SU-DHL-6 (cell line): ENCODE results near the gene UTS2R.

ENCODE experiments used
- H2AFZ ChIP-seq: fragments of 200-600 bp; sonication (generic); 2 replicates; pipeline ENCODE4 v1.6.1; 2014; ENCODE audit warnings: low read depth, mild to moderate bottlenecking, moderate library complexity, mixed read lengths, antibody characterized with exemption, low read length; ENCODE audit not compliant: severe bottlenecking
- H3F3A ChIP-seq: fragments of 200-600 bp; shearing (Covaris generic); 2 replicates; pipeline ENCODE4 v1.6.0; 2016; ENCODE audit warnings: antibody characterized with exemption, mild to moderate bottlenecking; ENCODE audit not compliant: insufficient read depth
- H3K27ac ChIP-seq: fragments of 200-600 bp; sonication (generic); 2 replicates; pipeline ENCODE4 v1.5.1; 2016; ENCODE audit warnings: low read depth, mild to moderate bottlenecking, low read length, moderate library complexity, mixed read lengths
- H3K27me3 ChIP-seq: fragments of 200-600 bp; sonication (generic), shearing (Covaris generic); 2 replicates; pipeline ENCODE4 v1.6.0; 2014; ENCODE audit warnings: mild to moderate bottlenecking, low read length
- H3K36me3 ChIP-seq: fragments of 200-600 bp; sonication (generic); 2 replicates; pipeline ENCODE4 v1.6.1; 2014; ENCODE audit warnings: mild to moderate bottlenecking, low read length, mixed read lengths
- H3K4me2 ChIP-seq: fragments of 300-600, 200-600 bp; shearing (Covaris generic), sonication (generic); 2 replicates; pipeline ENCODE4 v1.6.0; 2014; ENCODE audit warnings: low read length, low read depth, mild to moderate bottlenecking; ENCODE audit not compliant: poor library complexity, severe bottlenecking
- H3K4me3 ChIP-seq: fragments of 200-600 bp; sonication (generic); 2 replicates; pipeline ENCODE4 v1.5.1; 2014; ENCODE audit warnings: antibody characterized with exemption, low read length, mild to moderate bottlenecking, mixed read lengths; ENCODE audit not compliant: insufficient read depth, poor library complexity, severe bottlenecking
- H3K79me2 ChIP-seq: fragments of 200-600 bp; sonication (generic); 2 replicates; pipeline ENCODE4 v1.6.1; 2014; ENCODE audit warnings: mild to moderate bottlenecking, low read length, moderate library complexity; ENCODE audit not compliant: insufficient read depth
- H3K9ac ChIP-seq: fragments of 200-600 bp; sonication (generic); 2 replicates; pipeline ENCODE4 v1.7.0; 2014; ENCODE audit warnings: mild to moderate bottlenecking, low read length
- H3K9me2 ChIP-seq: fragments of 200-600 bp; sonication (generic); replicated peaks from 2 replicates; pipeline ENCODE4 v1.6.1; 2014; ENCODE audit warnings: low read length; ENCODE audit not compliant: insufficient read depth
- H3K9me3 ChIP-seq: fragments of 200-600 bp; sonication (generic); 2 replicates; pipeline ENCODE4 v1.6.1; 2014; ENCODE audit warnings: low read length, mixed read lengths; ENCODE audit not compliant: insufficient read depth
- H4K20me1 ChIP-seq: fragments of 200-600 bp; sonication (generic); 2 replicates; pipeline ENCODE4 v1.6.1; 2014; ENCODE audit warnings: low read depth, mild to moderate bottlenecking, antibody characterized with exemption, low read length, moderate library complexity, mixed read lengths
- EZH2phosphoT487 ChIP-seq: fragments of 200-600 bp; sonication (generic), shearing (Covaris generic); conservative IDR thresholded peaks from 2 replicates; pipeline ENCODE4 v1.6.1; 2018; ENCODE audit warnings: mild to moderate bottlenecking, antibody characterized with exemption, low read length, moderate library complexity, mixed read lengths
- TF ChIP-seq, protein P1 (sequence below): fragments of 200-600 bp; sonication (generic); IDR thresholded peaks from one replicate; pipeline ENCODE4 v1.5.1; 2017; ENCODE audit warnings: antibody characterized with exemption, mild to moderate bottlenecking, low read length, moderate library complexity; ENCODE audit not compliant: insufficient read depth, poor library complexity, severe bottlenecking

UTS2R gene

GRCh38 chr17:82367724-82368524 is 3.6 kb upstream of the UTS2R start:
- Histone ChIP-seq H3K27me3 (no peaks in the 10 kb centered on the region), H2AFZ (peak overlapping the region; percentile 16), H3K9me3 (no peaks in the 10 kb centered on the region), H3K4me2 (peak overlapping the region; percentile 50), H3K27ac (no peak overlapping the region), H3K36me3 (no peaks in the 10 kb centered on the region), H3K9me2 (no peaks in the 10 kb centered on the region), H3K4me3 (peak overlapping the region; percentile 8), H3K79me2 (no peaks in the 10 kb centered on the region), H4K20me1 (no peaks in the 10 kb centered on the region), H3F3A (peaks cover 7% of the 10 kb centered on the region; the same call in 1 of the 2 replicates), H3K9ac (peak overlapping the region; percentile 24; the same call in 1 of the 2 replicates)
- TF ChIP-seq EZH2phosphoT487: no peak
- TF ChIP-seq, protein P1, sequence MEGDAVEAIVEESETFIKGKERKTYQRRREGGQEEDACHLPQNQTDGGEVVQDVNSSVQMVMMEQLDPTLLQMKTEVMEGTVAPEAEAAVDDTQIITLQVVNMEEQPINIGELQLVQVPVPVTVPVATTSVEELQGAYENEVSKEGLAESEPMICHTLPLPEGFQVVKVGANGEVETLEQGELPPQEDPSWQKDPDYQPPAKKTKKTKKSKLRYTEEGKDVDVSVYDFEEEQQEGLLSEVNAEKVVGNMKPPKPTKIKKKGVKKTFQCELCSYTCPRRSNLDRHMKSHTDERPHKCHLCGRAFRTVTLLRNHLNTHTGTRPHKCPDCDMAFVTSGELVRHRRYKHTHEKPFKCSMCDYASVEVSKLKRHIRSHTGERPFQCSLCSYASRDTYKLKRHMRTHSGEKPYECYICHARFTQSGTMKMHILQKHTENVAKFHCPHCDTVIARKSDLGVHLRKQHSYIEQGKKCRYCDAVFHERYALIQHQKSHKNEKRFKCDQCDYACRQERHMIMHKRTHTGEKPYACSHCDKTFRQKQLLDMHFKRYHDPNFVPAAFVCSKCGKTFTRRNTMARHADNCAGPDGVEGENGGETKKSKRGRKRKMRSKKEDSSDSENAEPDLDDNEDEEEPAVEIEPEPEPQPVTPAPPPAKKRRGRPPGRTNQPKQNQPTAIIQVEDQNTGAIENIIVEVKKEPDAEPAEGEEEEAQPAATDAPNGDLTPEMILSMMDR: no peak

- TF ChIP-seq EZH2phosphoT487: no peak
- Histone ChIP-seq H3K27me3 (no peaks in the 10 kb centered on the region), H3K4me2 (no peak overlapping the region), H2AFZ (no peak overlapping the region), H3K9ac (no peak overlapping the region), H3K9me3 (no peaks in the 10 kb centered on the region), H3K79me2 (no peaks in the 10 kb centered on the region), H3F3A (peaks cover 7% of the 10 kb centered on the region; the same call in 1 of the 2 replicates), H3K36me3 (no peaks in the 10 kb centered on the region), H3K27ac (no peak overlapping the region), H4K20me1 (no peaks in the 10 kb centered on the region), H3K9me2 (no peaks in the 10 kb centered on the region), H3K4me3 (no peak overlapping the region)
These were observed 2.4 kb upstream of the UTS2R start for GRCh38 chr17:82369211-82369610.

DNA sequence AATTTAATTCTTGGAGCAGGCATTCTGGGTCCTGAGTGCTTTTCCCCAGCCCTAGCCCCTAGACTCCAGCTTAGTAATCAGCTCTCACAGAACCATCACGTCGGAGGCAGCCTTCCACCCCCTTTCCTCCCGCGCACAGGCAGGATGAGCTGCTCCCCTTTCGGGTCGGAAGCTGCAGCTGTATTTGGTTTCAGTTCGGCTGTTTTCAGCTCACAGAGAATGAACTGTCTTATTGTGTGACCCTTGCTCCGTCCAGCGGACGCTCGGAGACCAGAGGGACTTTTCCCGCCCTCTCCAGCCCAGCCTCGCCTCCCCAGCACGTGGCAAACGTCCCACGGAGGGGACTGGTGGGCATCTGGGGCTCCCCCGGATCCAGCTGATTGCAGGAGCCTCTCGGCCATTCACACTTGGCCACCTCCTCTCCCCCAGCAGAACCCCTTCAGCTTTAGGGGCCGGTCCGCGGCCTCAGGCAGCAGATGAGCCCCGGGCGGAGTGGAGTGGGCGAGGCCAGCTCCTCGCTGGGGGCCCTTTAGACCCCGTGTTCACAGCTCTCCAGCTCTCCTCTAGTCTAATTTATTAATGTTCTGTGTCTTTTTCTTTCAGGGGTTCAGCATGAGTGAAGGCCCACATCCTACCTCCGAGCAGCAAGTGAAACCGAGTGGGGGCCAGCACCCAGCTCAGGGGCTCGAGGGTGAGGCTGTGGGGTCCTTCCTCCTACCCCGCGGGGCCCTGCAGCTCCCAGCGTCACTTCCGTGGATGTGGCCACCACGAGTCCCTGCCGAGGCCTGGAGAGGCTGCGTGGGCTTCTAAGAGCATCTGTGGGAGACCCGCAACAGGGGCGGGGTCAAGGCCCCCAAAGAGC is 863 bp upstream of the UTS2R start:
- Histone ChIP-seq H3K79me2 (no peaks in the 10 kb centered on the region), H3K4me3 (no peak overlapping the region), H3K27ac (no peak overlapping the region), H3K9me2 (no peaks in the 10 kb centered on the region), H2AFZ (peak overlapping the region; percentile 68), H3F3A (peaks cover 7% of the 10 kb centered on the region; the same call in 1 of the 2 replicates), H3K27me3 (no peaks in the 10 kb centered on the region), H3K9ac (no peak overlapping the region), H3K9me3 (no peaks in the 10 kb centered on the region), H3K4me2 (peak overlapping the region; percentile 36), H4K20me1 (no peaks in the 10 kb centered on the region), H3K36me3 (no peaks in the 10 kb centered on the region)
- TF ChIP-seq EZH2phosphoT487: no peak
- TF ChIP-seq, protein P1: no peak
